IMR-90 (cell line): ENCODE data around the gene SNRPD3. TPM values are rescaled to one million over a fixed set of nuclear protein-coding genes. Genes with fewer than 3 reads are reported as not detected.

Experiments
- ATAC-seq: fragments of 200-7000 bp; cut with Tn5 transposase; 2 replicates; pipeline ENCODE4 v1.9.1; 2020; ENCODE audit warnings: low read depth, mild to moderate bottlenecking, moderate library complexity
- BruUV-seq: library from RNA; stranded (reverse); fragments of 400-500 nt; replicated peaks from 2 replicates; lab custom pipeline; 2021; lab: Mats Ljungman, UMichigan
- CTCF ChIA-PET: fragments of 300-600 bp; formaldehyde crosslinking; extraction: SDS; loops from one replicate; lab custom pipeline; 2021; ENCODE audit warnings: antibody characterized with exemption; lab: Yijun Ruan, JAX
- POLR2A ChIA-PET: fragments of 300-600 bp; sonication (Branson Sonifier 250); formaldehyde crosslinking; loops from one replicate; lab custom pipeline; 2022; ENCODE audit warnings: antibody characterized with exemption; ENCODE audit not compliant: unreplicated experiment; lab: Charles Lee
- DNase-seq: peaks from one replicate; pipeline ENCODE4 v3.0.0; 2013
- H2AFZ ChIP-seq: replicated peaks from 2 replicates; pipeline ENCODE3; 2013; ENCODE audit warnings: low read length, mild to moderate bottlenecking; ENCODE audit not compliant: poor library complexity
- H2AK5ac ChIP-seq: 2 replicates; pipeline ENCODE4 v1.6.1; 2013; ENCODE audit warnings: low read depth, low read length, inconsistent platforms
- H2AK9ac ChIP-seq: replicated peaks from 2 replicates; pipeline ENCODE3; 2013; ENCODE audit warnings: mild to moderate bottlenecking, low read depth, low read length, moderate library complexity; ENCODE audit not compliant: poor library complexity
- H2BK120ac ChIP-seq: 2 replicates; pipeline ENCODE4 v1.6.1; 2013; ENCODE audit warnings: low read depth, low read length, inconsistent platforms
- H2BK15ac ChIP-seq: 3 replicates; pipeline ENCODE4 v1.6.1; 2013; ENCODE audit warnings: low read depth, low read length, inconsistent platforms
- H2BK20ac ChIP-seq: 2 replicates; pipeline ENCODE4 v1.6.1; 2013; ENCODE audit warnings: low read depth, mild to moderate bottlenecking, inconsistent platforms, low read length, moderate library complexity
- H2BK5ac ChIP-seq: 2 replicates; pipeline ENCODE4 v1.6.1; 2013; ENCODE audit warnings: mild to moderate bottlenecking, low read depth, low read length, inconsistent platforms; ENCODE audit not compliant: poor library complexity, severe bottlenecking
- H3K14ac ChIP-seq: replicated peaks from 2 replicates; pipeline ENCODE4 v1.6.1; 2013; ENCODE audit warnings: low read depth, low read length, inconsistent platforms
- H3K18ac ChIP-seq: 2 replicates; pipeline ENCODE4 v1.6.1; 2013; ENCODE audit warnings: low read depth, low read length, control low read depth
- H3K23ac ChIP-seq: 2 replicates; pipeline ENCODE4 v1.6.1; 2013; ENCODE audit warnings: low read depth, low read length, inconsistent platforms
- H3K27ac ChIP-seq: 2 replicates; pipeline ENCODE4 v1.5.1; 2013; ENCODE audit warnings: mild to moderate bottlenecking, control low read depth, low read length; ENCODE audit not compliant: insufficient read depth
- H3K27me3 ChIP-seq: 2 replicates; pipeline ENCODE4 v1.6.1; 2013; ENCODE audit warnings: low read length; ENCODE audit not compliant: control insufficient read depth, insufficient read depth
- H3K36me3 ChIP-seq: 2 replicates; pipeline ENCODE4 v1.6.1; 2013; ENCODE audit warnings: low read length, mixed read lengths; ENCODE audit not compliant: control insufficient read depth, insufficient read depth
- H3K4ac ChIP-seq: 2 replicates; pipeline ENCODE4 v1.6.1; 2013; ENCODE audit warnings: low read depth, low read length, inconsistent platforms
- H3K4me1 ChIP-seq: 2 replicates; pipeline ENCODE4 v1.6.1; 2013; ENCODE audit warnings: low read length, mixed read lengths; ENCODE audit not compliant: control insufficient read depth, insufficient read depth
- H3K4me2 ChIP-seq: 2 replicates; pipeline ENCODE4 v1.6.1; 2013; ENCODE audit warnings: low read depth, mild to moderate bottlenecking, control low read depth, low read length, moderate library complexity
- H3K4me3 ChIP-seq: 2 replicates; pipeline ENCODE4 v1.5.1; 2013; ENCODE audit warnings: low read depth, mild to moderate bottlenecking, control low read depth, low read length, moderate library complexity; ENCODE audit not compliant: insufficient read depth
- H3K56ac ChIP-seq: 2 replicates; pipeline ENCODE4 v1.6.1; 2013; ENCODE audit warnings: low read length, inconsistent platforms; ENCODE audit not compliant: insufficient read depth; ENCODE audit errors: extremely low read depth
- H3K79me1 ChIP-seq, 2 experiments: 2 replicates each; pipeline ENCODE4 v1.6.1; 2013; ENCODE audit warnings: low read length in 2 of 2, inconsistent platforms in 1 of 2, low read depth in 1 of 2
- H3K9ac ChIP-seq: 2 replicates; pipeline ENCODE4 v1.6.1; 2013; ENCODE audit warnings: low read depth, low read length, control low read depth
- H3K9me1 ChIP-seq: 2 replicates; pipeline ENCODE4 v1.6.1; 2013; ENCODE audit warnings: low read length, inconsistent platforms; ENCODE audit not compliant: insufficient read depth
- H3K9me3 ChIP-seq: 2 replicates; pipeline ENCODE4 v1.6.1; 2013; ENCODE audit warnings: low read length; ENCODE audit not compliant: control insufficient read depth, insufficient read depth
- H4K20me1 ChIP-seq: 2 replicates; pipeline ENCODE4 v1.6.1; 2013; ENCODE audit warnings: low read length, inconsistent platforms; ENCODE audit not compliant: insufficient read depth
- H4K5ac ChIP-seq: 2 replicates; pipeline ENCODE4 v1.6.1; 2013; ENCODE audit warnings: mild to moderate bottlenecking, low read depth, low read length, control low read depth
- H4K8ac ChIP-seq, 2 experiments: 2 replicates each; pipeline ENCODE4 v1.6.1; 2013; ENCODE audit warnings: low read depth in 2 of 2, low read length in 2 of 2, control low read depth in 1 of 2, inconsistent platforms in 1 of 2
- H4K91ac ChIP-seq: 2 replicates; pipeline ENCODE4 v1.6.1; 2013; ENCODE audit warnings: low read depth, low read length, inconsistent platforms; ENCODE audit not compliant: insufficient read depth
- BHLHE40 ChIP-seq: fragments of 150-350 bp; IDR thresholded peaks from 2 replicates; pipeline ENCODE4 v1.6.1; 2016; ENCODE audit warnings: mild to moderate bottlenecking, low read depth, low read length
- CEBPB ChIP-seq: IDR thresholded peaks from 2 replicates; pipeline ENCODE4 v1.6.1; 2012; ENCODE audit warnings: low read depth, low read length, improper control_type of control experiment
- CHD1 ChIP-seq: IDR thresholded peaks from 2 replicates; pipeline ENCODE4 v1.6.1; 2012; ENCODE audit warnings: low read depth, low read length, improper control_type of control experiment
- CTCF ChIP-seq: conservative IDR thresholded peaks from 2 replicates; pipeline ENCODE4 v1.5.1; 2012; ENCODE audit warnings: mild to moderate bottlenecking, low read depth, low read length, improper control_type of control experiment
- FOS ChIP-seq: fragments of 150-350 bp; IDR thresholded peaks from 2 replicates; pipeline ENCODE4 v1.6.1; 2016; ENCODE audit warnings: low read depth, low read length
- MAFK ChIP-seq: IDR thresholded peaks from 2 replicates; pipeline ENCODE4 v1.6.1; 2012; ENCODE audit warnings: low read depth, low read length, improper control_type of control experiment
- MAZ ChIP-seq: IDR thresholded peaks from 2 replicates; pipeline ENCODE4 v1.6.1; 2012; ENCODE audit warnings: low read depth, mild to moderate bottlenecking, low read length, improper control_type of control experiment, moderate library complexity, borderline replicate concordance
- MXI1 ChIP-seq: IDR thresholded peaks from 2 replicates; pipeline ENCODE4 v1.6.1; 2012; ENCODE audit warnings: low read depth, mild to moderate bottlenecking, low read length, moderate library complexity, borderline replicate concordance
- POLR2A ChIP-seq: IDR thresholded peaks from 2 replicates; pipeline ENCODE4 v1.6.1; 2012; ENCODE audit warnings: mild to moderate bottlenecking, low read depth, low read length
- RAD21 ChIP-seq: IDR thresholded peaks from 2 replicates; pipeline ENCODE4 v1.6.1; 2012; ENCODE audit warnings: low read length, improper control_type of control experiment
- RCOR1 ChIP-seq: IDR thresholded peaks from 2 replicates; pipeline ENCODE4 v1.6.1; 2012; ENCODE audit warnings: mild to moderate bottlenecking, low read length, improper control_type of control experiment; ENCODE audit not compliant: insufficient replicate concordance
- RFX5 ChIP-seq: IDR thresholded peaks from 2 replicates; pipeline ENCODE4 v1.8.0; 2012; ENCODE audit warnings: low read depth, mild to moderate bottlenecking, low read length, moderate library complexity
- SMC3 ChIP-seq: fragments of 150-350 bp; IDR thresholded peaks from 2 replicates; pipeline ENCODE4 v1.6.1; 2016; ENCODE audit warnings: low read depth, mild to moderate bottlenecking, antibody characterized with exemption, low read length, moderate library complexity
- USF2 ChIP-seq: fragments of 150-350 bp; IDR thresholded peaks from 2 replicates; pipeline ENCODE4 v1.6.1; 2017; ENCODE audit warnings: mild to moderate bottlenecking, antibody characterized with exemption, low read length, low read depth
- WGBS, 2 experiments: methylation state at CpG; one replicate each; pipeline versions ENCODE4 v1.1.5 to v1.1.7; 2013; ENCODE audit warnings: missing lambda C conversion rate in 2 of 2; ENCODE audit not compliant: insufficient read length in 1 of 2; ENCODE audit errors: extremely low coverage in 2 of 2; 5-methylcytosine and 5-hydroxymethylcytosine counted together
- dilution Hi-C: fragments of 300-500 bp; cut with HindIII; formaldehyde crosslinking; loops from one replicate; pipeline ENCODE4 v1.14.3; 2018; ENCODE audit warnings: low sequenced_read_pairs; ENCODE audit not compliant: unreplicated experiment
- in situ Hi-C: fragments of 300-500 bp; cut with MboI; formaldehyde crosslinking; loops from 3 replicates; pipeline ENCODE4 v1.14.3; 2019; ENCODE audit warnings: low sequenced_read_pairs, inconsistent platforms, mixed read lengths
- intact Hi-C: fragments of 100-400 bp; cut with micrococcal nuclease; formaldehyde crosslinking; loops from 2 replicates; pipeline ENCODE4 v1.10.0; 2022
- polyA plus RNA-seq, 3 experiments: library from polyadenylated mRNA; depleted of rRNA; stranded (reverse); fragments of >200 nt; gene quantifications; 2 replicates each; pipeline ENCODE4 v1.2.3, GENCODE V29; 2012; ENCODE audit warnings: low replicate concordance in 1 of 3
- total RNA-seq: library from RNA; depleted of rRNA; stranded (reverse); fragments of >200 nt; gene quantifications from 2 replicates; pipeline ENCODE4 v1.2.3, GENCODE V29; 2012
- TF ChIP-seq, protein P1 (sequence below): fragments of 150-350 bp; IDR thresholded peaks from 2 replicates; pipeline ENCODE4 v1.6.1; 2016; ENCODE audit warnings: low read depth, mild to moderate bottlenecking, low read length, moderate library complexity, borderline replicate concordance

The SNRPD3 gene
- total and polyA plus RNA-seq, 2 of the 4 experiments (the other 2 are of a cell fraction) = 158 to 283 TPM

GRCh38 chr22:24518228-24518627 lies 37.6 kb upstream of the SNRPD3 start:
- dilution Hi-C loops (no loop called here), intact Hi-C loops (no loop called here), in situ Hi-C loops (no loop called here)
- no peak overlapping the region for H3K4me2 ChIP-seq
- H3K23ac ChIP-seq = no peak overlapping the region
- no peak overlapping the region for H3K56ac ChIP-seq
- no peak overlapping the region for H3K27ac ChIP-seq
- 57% methylated on average over 1 of the region's 3 CpGs; no CpG with 5 or more reads in 1 of the 2 experiments for WGBS, 2 experiments
- H3K9me3 ChIP-seq = no peaks in the 10 kb centered on the region
- no peaks in the 10 kb centered on the region for H3K79me1 ChIP-seq
- H3K9ac ChIP-seq = no peak overlapping the region
- H2BK5ac ChIP-seq = no peak overlapping the region
- no peak overlapping the region; the same call in 1 of the 2 replicates for H2AK5ac ChIP-seq
- H4K91ac ChIP-seq = no peak overlapping the region
- no peak overlapping the region for H2BK15ac ChIP-seq
- no peak for DNase-seq
- no peak overlapping the region for H3K4me3 ChIP-seq
- H3K4ac ChIP-seq = no peak overlapping the region
- no peak overlapping the region for H2AFZ ChIP-seq
- POLR2A ChIA-PET = no interaction called here
- TF ChIP-seq MAZ (no peak), RCOR1 (no peak), MXI1 (no peak), MAFK (no peak), BHLHE40 (no peak), POLR2A (no peak), RFX5 (no peak), CEBPB (no peak), USF2 (no peak), SMC3 (no peak), RAD21 (no peak), FOS (no peak), CTCF (no peak), CHD1 (no peak)
- TF ChIP-seq, protein P1, sequence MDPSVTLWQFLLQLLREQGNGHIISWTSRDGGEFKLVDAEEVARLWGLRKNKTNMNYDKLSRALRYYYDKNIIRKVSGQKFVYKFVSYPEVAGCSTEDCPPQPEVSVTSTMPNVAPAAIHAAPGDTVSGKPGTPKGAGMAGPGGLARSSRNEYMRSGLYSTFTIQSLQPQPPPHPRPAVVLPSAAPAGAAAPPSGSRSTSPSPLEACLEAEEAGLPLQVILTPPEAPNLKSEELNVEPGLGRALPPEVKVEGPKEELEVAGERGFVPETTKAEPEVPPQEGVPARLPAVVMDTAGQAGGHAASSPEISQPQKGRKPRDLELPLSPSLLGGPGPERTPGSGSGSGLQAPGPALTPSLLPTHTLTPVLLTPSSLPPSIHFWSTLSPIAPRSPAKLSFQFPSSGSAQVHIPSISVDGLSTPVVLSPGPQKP = no peak
- no peaks in the 10 kb centered on the region for H3K9me1 ChIP-seq
- H4K8ac ChIP-seq = no peak overlapping the region
- H3K4me1 ChIP-seq = peaks cover 2% of the 10 kb centered on the region
- H4K20me1 ChIP-seq = no peaks in the 10 kb centered on the region
- CTCF ChIA-PET = interaction anchor here (1.4 kb wide), 1 partner anchor 12 kb away, joined by 3 read pairs; no protein-coding TSS in a partner anchor
- no peak overlapping the region for H2AK9ac ChIP-seq
- no peaks in the 10 kb centered on the region for H3K36me3 ChIP-seq
- H3K18ac ChIP-seq = no peak overlapping the region
- H2BK120ac ChIP-seq = no peak overlapping the region
- ATAC-seq = no peak
- BruUV-seq = no TSS peak
- no peak overlapping the region for H4K5ac ChIP-seq
- peaks cover 9% of the 10 kb centered on the region for H3K27me3 ChIP-seq
- no peak overlapping the region for H2BK20ac ChIP-seq
- H3K14ac ChIP-seq = no peak overlapping the region
